ENCODE data around the gene COMMD2. TPM values are rescaled to one million over a fixed set of nuclear protein-coding genes. Genes with fewer than 3 reads are reported as not detected.

Gene COMMD2
- total and polyA plus RNA-seq, 12 donors: 4.6 to 22.9 (median 18.8) TPM

- no peak overlapping the region for H3K4me3 ChIP-seq
- TF ChIP-seq, protein P1, sequence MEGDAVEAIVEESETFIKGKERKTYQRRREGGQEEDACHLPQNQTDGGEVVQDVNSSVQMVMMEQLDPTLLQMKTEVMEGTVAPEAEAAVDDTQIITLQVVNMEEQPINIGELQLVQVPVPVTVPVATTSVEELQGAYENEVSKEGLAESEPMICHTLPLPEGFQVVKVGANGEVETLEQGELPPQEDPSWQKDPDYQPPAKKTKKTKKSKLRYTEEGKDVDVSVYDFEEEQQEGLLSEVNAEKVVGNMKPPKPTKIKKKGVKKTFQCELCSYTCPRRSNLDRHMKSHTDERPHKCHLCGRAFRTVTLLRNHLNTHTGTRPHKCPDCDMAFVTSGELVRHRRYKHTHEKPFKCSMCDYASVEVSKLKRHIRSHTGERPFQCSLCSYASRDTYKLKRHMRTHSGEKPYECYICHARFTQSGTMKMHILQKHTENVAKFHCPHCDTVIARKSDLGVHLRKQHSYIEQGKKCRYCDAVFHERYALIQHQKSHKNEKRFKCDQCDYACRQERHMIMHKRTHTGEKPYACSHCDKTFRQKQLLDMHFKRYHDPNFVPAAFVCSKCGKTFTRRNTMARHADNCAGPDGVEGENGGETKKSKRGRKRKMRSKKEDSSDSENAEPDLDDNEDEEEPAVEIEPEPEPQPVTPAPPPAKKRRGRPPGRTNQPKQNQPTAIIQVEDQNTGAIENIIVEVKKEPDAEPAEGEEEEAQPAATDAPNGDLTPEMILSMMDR (IDR thresholded peaks at IDR 0.05): no peak
- ATAC-seq: peak in 2 of 8 donors; percentile 31 to 49
Measured at GRCh38 chr3:149781211-149781610, 28.9 kb upstream of the COMMD2 start.

GRCh38 chr3:149777414-149778214 is 25.3 kb upstream of the COMMD2 start:
- Histone ChIP-seq H3K36me3 (no peaks in the 10 kb centered on the region), H3K4me1 (peaks cover 0 to 16% (median 0%) of the 10 kb centered on the region in 9 donors), H3K4me3 (no peak overlapping the region), H3K27me3 (no peaks in the 10 kb centered on the region), H3K9me3 (no peaks in the 10 kb centered on the region), H3K27ac (no peak overlapping the region)
- TF ChIP-seq, protein P1 (IDR thresholded peaks at IDR 0.05): no peak
- intact Hi-C loops (cut with DNase I): loop anchor here in 1 of 10 donors (10.0 kb wide), 1 partner anchor 273 kb away; no protein-coding TSS in a partner anchor
- DNase-seq (no peak), ATAC-seq (no peak)
- WGBS, 2 donors: 70 to 87% methylated on average over 2 of the region's 2 CpGs

More at GRCh38 chr3:149781211-149781610, 28.9 kb upstream of the COMMD2 start:
- Histone ChIP-seq H3K4me1 (peaks cover 0 to 37% (median 0%) of the 10 kb centered on the region in 9 donors), H3K27me3 (no peaks in the 10 kb centered on the region), H3K9me3 (no peaks in the 10 kb centered on the region), H3K27ac (peak overlapping the region in 3 of 10 donors; percentile 19 to 81 (median 40)), H3K36me3 (no peaks in the 10 kb centered on the region)
- intact Hi-C loops (cut with DNase I): no loop called here
- DNase-seq: no peak
- WGBS, 2 donors: 70 to 79% methylated on average over 4 of the region's 4 CpGs

DNA sequence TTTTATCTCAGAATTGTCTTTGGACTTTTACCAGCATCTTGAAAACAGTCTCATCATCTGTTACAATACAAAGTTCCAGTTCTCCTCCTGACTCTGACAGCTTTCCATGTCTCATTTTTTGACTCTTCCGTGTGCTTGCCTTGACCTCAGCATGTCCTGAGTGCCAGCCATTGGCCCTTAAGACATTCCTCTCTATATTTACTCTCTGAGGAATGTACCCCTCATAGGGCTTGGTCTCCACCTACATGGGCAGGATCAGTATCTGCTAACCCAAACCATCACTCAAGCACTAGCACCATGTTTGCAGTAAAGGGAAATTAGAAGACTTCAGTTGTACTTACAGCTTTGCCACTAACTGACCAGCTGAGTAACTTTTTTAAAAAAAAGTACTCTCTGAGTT is 23.9 kb upstream of the COMMD2 start:
- ATAC-seq: no peak
- no peak for DNase-seq
- Histone ChIP-seq H3K27ac (no peak overlapping the region), H3K4me3 (no peak overlapping the region), H3K36me3 (no peaks in the 10 kb centered on the region), H3K4me1 (peaks cover 0 to 3% (median 0%) of the 10 kb centered on the region in 9 donors), H3K27me3 (no peaks in the 10 kb centered on the region), H3K9me3 (no peaks in the 10 kb centered on the region)
- intact Hi-C loops (cut with DNase I): loop anchor here in 1 of 10 donors (10.0 kb wide), 1 partner anchor 271 kb away; no protein-coding TSS in a partner anchor
- TF ChIP-seq, protein P1 (IDR thresholded peaks at IDR 0.05): no peak
- 54 to 75% methylated on average over 1 of the region's 1 CpG for WGBS, 2 donors

DNA sequence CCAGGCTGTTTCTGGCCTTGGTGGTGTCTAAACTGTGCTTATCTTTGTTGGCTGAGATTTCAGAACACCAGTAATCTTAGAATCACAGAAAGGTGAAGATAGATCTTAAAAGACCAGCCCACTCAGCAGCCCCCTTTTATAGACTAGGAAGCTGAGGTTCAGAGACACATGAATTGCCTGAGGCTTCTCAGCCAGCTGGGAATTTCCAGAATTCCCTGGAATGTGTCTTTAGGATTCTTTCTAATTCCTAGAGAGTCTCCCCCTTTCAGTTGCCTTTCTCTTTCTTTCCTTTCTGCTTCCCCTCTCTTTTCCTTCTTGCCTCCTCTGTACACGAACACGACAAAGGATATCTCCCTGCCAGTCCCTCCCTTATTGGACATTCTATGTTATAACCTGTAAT is 20.6 kb upstream of the COMMD2 start:
- no peak for DNase-seq
- intact Hi-C loops (cut with DNase I): loop anchor here in 8 of 10 donors (2.0 to 10.0 kb wide), 5 partner anchors 34 to 281 kb away; no protein-coding TSS in a partner anchor
- Histone ChIP-seq H3K4me3 (no peak overlapping the region), H3K36me3 (no peaks in the 10 kb centered on the region), H3K27ac (no peak overlapping the region), H3K27me3 (peaks cover 0 to 5% (median 0%) of the 10 kb centered on the region in 7 donors), H3K4me1 (no peaks in the 10 kb centered on the region), H3K9me3 (no peaks in the 10 kb centered on the region)
- 79 to 84% methylated on average over 2 of the region's 2 CpGs for WGBS, 2 donors
- TF ChIP-seq, protein P1 (IDR thresholded peaks at IDR 0.05): no peak
- ATAC-seq: no peak
